HG03354 (cell line): ENCODE measurements around the gene TMIE.
"Not testable (repeated sequence)": the region's sequence is repeated elsewhere in the genome, so short reads cannot be mapped to it uniquely, and the experiment has no call there.

Experiments used
- ATAC-seq: cut with Tn5 transposase; IDR thresholded peaks from one replicate; pipeline ENCODE4 v1.9.1; 2021; ENCODE audit warnings: mild to moderate bottlenecking; ENCODE audit not compliant: unreplicated experiment, poor library complexity, severe bottlenecking

The TMIE gene

GRCh38 chr3:46748170-46748569 lies 47.0 kb downstream of the TMIE start:
- no peak for ATAC-seq

GRCh38 chr3:46749129-46749528 lies 47.9 kb downstream of the TMIE start:
- ATAC-seq: no peak

DNA sequence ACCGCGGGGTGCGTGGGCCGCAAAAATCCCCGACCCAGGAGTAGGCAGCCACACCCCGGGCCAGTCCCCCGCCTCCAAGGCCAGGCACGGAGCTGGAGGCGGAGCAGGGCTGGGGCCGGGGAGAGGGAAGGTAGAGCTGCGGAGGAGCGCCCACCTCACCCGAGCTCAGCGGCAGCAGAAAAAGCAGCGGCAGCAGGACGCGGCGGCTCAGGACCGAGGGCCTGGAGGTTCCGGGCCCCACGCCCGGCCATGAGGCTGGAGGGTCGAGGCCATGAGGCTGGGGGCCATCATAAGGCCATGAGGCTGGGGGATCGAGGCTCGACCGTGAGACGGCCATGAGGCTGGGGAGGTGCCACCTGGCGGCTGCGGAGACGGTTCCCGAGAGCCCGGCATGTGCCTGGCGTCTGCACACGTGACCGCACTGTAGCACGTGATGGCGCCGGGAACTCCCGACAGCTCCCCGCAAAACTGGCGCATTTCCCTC lies 49.4 kb downstream of the TMIE start:
- no peak for ATAC-seq

- ATAC-seq: not testable (repeated sequence)
These were observed 51.9 kb downstream of the TMIE start for GRCh38 chr3:46753127-46753526.

GRCh38 chr3:46755646-46756045 lies 54.5 kb downstream of the TMIE start:
- no peak for ATAC-seq

GRCh38 chr3:46756642-46757041 lies 55.5 kb downstream of the TMIE start:
- ATAC-seq: no peak

GRCh38 chr3:46759239-46760167 lies 58.3 kb downstream of the TMIE start:
- no peak for ATAC-seq
